DOHH2 (cell line): ENCODE data around the gene ABCB11.

Source experiments
- H3F3A ChIP-seq: fragments of 200-600 bp; sonication (generic), shearing (Covaris generic); 2 replicates; pipeline ENCODE4 v1.6.0; 2016; ENCODE audit warnings: antibody characterized with exemption, mild to moderate bottlenecking; ENCODE audit not compliant: control insufficient read depth, insufficient read depth
- H3K27ac ChIP-seq: fragments of 200-600 bp; sonication (generic); 2 replicates; pipeline ENCODE4 v1.5.1; 2014; ENCODE audit warnings: low read depth, mild to moderate bottlenecking, low read length, moderate library complexity
- H3K27me3 ChIP-seq: fragments of 200-600 bp; sonication (generic); 2 replicates; pipeline ENCODE4 v1.6.1; 2014; ENCODE audit warnings: mild to moderate bottlenecking, low read length, mixed read lengths; ENCODE audit not compliant: control insufficient read depth
- H3K36me3 ChIP-seq: fragments of 200-600 bp; sonication (generic); 2 replicates; pipeline ENCODE4 v1.6.1; 2014; ENCODE audit warnings: mild to moderate bottlenecking, low read length, moderate library complexity, mixed read lengths; ENCODE audit not compliant: control insufficient read depth
- H3K4me1 ChIP-seq: fragments of 200-600 bp; sonication (generic); 2 replicates; pipeline ENCODE4 v1.6.1; 2014; ENCODE audit warnings: mild to moderate bottlenecking, low read length, mixed read lengths; ENCODE audit not compliant: control insufficient read depth
- H3K4me2 ChIP-seq: fragments of 200-600 bp; sonication (generic); 2 replicates; pipeline ENCODE4 v1.6.0; 2014; ENCODE audit warnings: mild to moderate bottlenecking, low read length, moderate library complexity
- H3K4me3 ChIP-seq: fragments of 200-600 bp; sonication (generic); 2 replicates; pipeline ENCODE4 v1.5.1; 2014; ENCODE audit warnings: mild to moderate bottlenecking, low read length, mixed read lengths
- H3K79me2 ChIP-seq: fragments of 200-600 bp; sonication (generic); 2 replicates; pipeline ENCODE4 v1.6.1; 2014; ENCODE audit warnings: mild to moderate bottlenecking, low read length, mixed read lengths; ENCODE audit not compliant: control insufficient read depth
- H3K9me2 ChIP-seq: fragments of 200-600 bp; sonication (generic); replicated peaks from 2 replicates; pipeline ENCODE4 v1.6.1; 2014; ENCODE audit warnings: mild to moderate bottlenecking, low read length, mixed read lengths; ENCODE audit not compliant: control insufficient read depth
- H3K9me3 ChIP-seq: fragments of 200-600 bp; sonication (generic); 2 replicates; pipeline ENCODE4 v1.6.1; 2014; ENCODE audit warnings: antibody characterized with exemption, low read length, mixed read lengths; ENCODE audit not compliant: control insufficient read depth, insufficient read depth
- H4K20me1 ChIP-seq: fragments of 200-600 bp; sonication (generic); 2 replicates; pipeline ENCODE4 v1.6.0; 2014; ENCODE audit warnings: low read depth, mild to moderate bottlenecking, antibody characterized with exemption, low read length, moderate library complexity; ENCODE audit not compliant: control insufficient read depth, insufficient read depth
- EZH2phosphoT487 ChIP-seq: fragments of 200-600 bp; sonication (generic); IDR thresholded peaks from 2 replicates; pipeline ENCODE4 v1.6.1; 2017; ENCODE audit warnings: borderline replicate concordance, mild to moderate bottlenecking, antibody characterized with exemption, low read length, moderate library complexity, mixed read lengths
- TF ChIP-seq, protein P1 (sequence below): fragments of 200-600 bp; sonication (generic); IDR thresholded peaks from one replicate; pipeline ENCODE4 v1.5.1; 2014; ENCODE audit warnings: antibody characterized with exemption, mild to moderate bottlenecking, low read depth, low read length; ENCODE audit not compliant: poor library complexity, severe bottlenecking

ABCB11 gene

DNA sequence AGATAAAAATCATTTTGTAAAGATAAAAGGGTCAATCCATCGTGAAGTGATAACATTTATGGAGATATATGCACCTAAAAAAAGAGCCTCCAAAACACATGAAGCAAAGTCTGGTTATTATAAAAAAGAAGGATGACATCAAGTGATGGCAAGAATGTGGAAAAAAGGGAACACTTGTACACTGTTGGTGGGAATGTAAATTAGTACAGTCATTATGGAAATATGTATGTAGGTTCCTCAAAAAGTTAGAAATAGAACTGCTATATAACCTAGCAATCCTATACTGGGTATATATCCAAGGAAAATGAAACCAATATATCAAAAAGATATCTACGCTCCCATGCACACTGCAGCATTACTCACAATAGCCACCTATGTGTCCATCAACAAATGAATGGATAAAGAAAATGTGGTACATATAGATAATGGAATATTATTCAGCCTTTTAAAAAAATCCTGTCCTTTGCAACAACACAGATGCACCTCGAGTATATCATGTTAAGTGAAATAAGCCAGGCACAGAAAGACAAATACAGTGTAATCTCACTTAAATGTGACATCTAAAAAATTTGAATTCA lies 28.9 kb downstream of the ABCB11 start:
- Histone ChIP-seq H3K27ac (no peak overlapping the region), H4K20me1 (no peaks in the 10 kb centered on the region), H3K4me1 (no peaks in the 10 kb centered on the region), H3K27me3 (no peaks in the 10 kb centered on the region; the same call in 1 of the 2 replicates), H3K36me3 (no peaks in the 10 kb centered on the region), H3K9me3 (no peaks in the 10 kb centered on the region), H3F3A (no peaks in the 10 kb centered on the region), H3K4me2 (no peak overlapping the region), H3K4me3 (no peak overlapping the region), H3K9me2 (no peaks in the 10 kb centered on the region), H3K79me2 (no peaks in the 10 kb centered on the region)
- no peak for TF ChIP-seq EZH2phosphoT487
- TF ChIP-seq, protein P1, sequence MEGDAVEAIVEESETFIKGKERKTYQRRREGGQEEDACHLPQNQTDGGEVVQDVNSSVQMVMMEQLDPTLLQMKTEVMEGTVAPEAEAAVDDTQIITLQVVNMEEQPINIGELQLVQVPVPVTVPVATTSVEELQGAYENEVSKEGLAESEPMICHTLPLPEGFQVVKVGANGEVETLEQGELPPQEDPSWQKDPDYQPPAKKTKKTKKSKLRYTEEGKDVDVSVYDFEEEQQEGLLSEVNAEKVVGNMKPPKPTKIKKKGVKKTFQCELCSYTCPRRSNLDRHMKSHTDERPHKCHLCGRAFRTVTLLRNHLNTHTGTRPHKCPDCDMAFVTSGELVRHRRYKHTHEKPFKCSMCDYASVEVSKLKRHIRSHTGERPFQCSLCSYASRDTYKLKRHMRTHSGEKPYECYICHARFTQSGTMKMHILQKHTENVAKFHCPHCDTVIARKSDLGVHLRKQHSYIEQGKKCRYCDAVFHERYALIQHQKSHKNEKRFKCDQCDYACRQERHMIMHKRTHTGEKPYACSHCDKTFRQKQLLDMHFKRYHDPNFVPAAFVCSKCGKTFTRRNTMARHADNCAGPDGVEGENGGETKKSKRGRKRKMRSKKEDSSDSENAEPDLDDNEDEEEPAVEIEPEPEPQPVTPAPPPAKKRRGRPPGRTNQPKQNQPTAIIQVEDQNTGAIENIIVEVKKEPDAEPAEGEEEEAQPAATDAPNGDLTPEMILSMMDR: no peak

DNA sequence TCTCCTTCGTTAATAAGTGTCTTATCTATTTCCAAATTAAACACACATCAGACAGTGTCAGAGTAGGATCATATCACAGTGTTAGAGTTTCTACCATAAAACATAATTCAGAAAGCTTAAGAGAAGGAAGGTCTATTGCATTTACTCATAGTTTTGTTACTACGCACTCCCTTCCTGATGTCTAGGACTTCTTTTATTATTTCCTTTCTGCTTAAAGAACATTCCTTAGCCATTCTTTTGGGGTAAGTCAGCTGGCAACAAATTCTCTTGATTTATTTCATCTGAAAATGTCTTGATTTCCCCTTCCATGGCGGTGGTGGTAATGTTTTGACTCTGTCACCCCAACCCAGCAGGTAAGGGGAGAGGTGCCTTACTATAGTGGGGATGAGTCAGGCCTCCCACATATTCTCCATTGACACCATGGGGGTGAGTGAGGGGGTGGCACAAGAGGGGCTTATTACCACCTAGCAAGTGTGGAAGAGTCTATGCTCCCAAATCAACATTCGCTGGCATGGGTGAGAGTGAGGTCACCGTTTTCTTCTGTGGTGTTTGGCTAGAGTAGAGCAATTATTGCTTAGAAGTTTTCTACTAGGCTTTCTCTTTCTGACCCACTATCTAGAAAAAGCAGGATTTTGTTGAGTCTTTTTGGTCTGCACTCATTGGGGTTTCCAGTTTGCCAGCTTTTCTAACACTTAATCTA lies 29.9 kb downstream of the ABCB11 start:
- no peaks in the 10 kb centered on the region for H3K4me1 ChIP-seq

DNA sequence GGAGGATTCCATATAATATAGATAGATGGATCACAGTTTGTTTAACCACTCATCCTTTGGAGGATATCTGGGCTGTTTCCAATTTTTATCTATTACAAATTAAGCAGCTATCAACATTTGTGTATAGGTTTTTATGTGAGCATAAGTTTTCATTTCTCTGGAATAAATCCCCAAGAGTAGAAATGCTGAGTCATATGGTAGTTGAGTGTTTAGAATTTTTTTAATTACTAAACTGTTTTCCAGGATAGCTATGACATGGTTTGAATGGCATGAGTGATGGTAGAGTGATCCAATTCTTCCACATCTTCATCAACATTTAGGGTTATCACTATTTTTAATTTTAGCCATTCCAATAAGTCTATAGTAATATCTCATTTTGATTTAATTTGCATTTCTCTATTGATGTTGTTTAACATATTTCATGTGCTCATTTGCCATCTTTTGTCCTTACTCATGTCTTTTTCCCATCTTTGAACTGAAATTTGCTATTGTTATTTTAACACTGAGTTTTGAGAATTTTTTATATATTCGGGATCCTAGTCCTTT lies 31.4 kb downstream of the ABCB11 start:
- H3K27ac ChIP-seq: no peak overlapping the region
- no peak for TF ChIP-seq EZH2phosphoT487
- TF ChIP-seq, protein P1: no peak

More for the DNA sequence above, 29.9 kb downstream of the ABCB11 start:
- no peak overlapping the region for H3K4me3 ChIP-seq
- peaks cover 1% of the 10 kb centered on the region for H3K27me3 ChIP-seq
- no peaks in the 10 kb centered on the region for H4K20me1 ChIP-seq
- H3F3A ChIP-seq: no peaks in the 10 kb centered on the region
- no peaks in the 10 kb centered on the region for H3K9me3 ChIP-seq
- no peaks in the 10 kb centered on the region for H3K36me3 ChIP-seq
- TF ChIP-seq EZH2phosphoT487: no peak
- TF ChIP-seq, protein P1: no peak
- H3K27ac ChIP-seq: no peak overlapping the region
- no peaks in the 10 kb centered on the region for H3K79me2 ChIP-seq
- no peaks in the 10 kb centered on the region for H3K9me2 ChIP-seq
- H3K4me2 ChIP-seq: no peak overlapping the region

More for the DNA sequence above, 31.4 kb downstream of the ABCB11 start:
- H4K20me1 ChIP-seq: no peaks in the 10 kb centered on the region
- no peaks in the 10 kb centered on the region for H3K36me3 ChIP-seq
- no peaks in the 10 kb centered on the region for H3F3A ChIP-seq
- no peak overlapping the region for H3K4me2 ChIP-seq
- H3K79me2 ChIP-seq: no peaks in the 10 kb centered on the region
- H3K4me3 ChIP-seq: no peak overlapping the region
- no peaks in the 10 kb centered on the region for H3K4me1 ChIP-seq
- no peaks in the 10 kb centered on the region for H3K9me3 ChIP-seq
- H3K27me3 ChIP-seq: peaks cover 3% of the 10 kb centered on the region
- H3K9me2 ChIP-seq: no peaks in the 10 kb centered on the region
